Stimulated activated CD4-positive, alpha-beta T cell treated with anti-CD3 and anti-CD28 coated beads, Interleukin-2, amount 100 ng/mL, for 24 hours (primary cell): ENCODE results near the gene GALNT14.

Experiments used
- DNase-seq, 2 donors: peaks; one replicate each; pipeline ENCODE4 v3.0.0-alpha.2; 2020

The GALNT14 gene

GRCh38 chr2:31003749-31004148 lies 134.5 kb downstream of the GALNT14 start:
- DNase-seq: no peak

- DNase-seq: no peak
These were observed 135.6 kb downstream of the GALNT14 start for GRCh38 chr2:31002537-31003150.

GRCh38 chr2:31000970-31001369 lies 137.3 kb downstream of the GALNT14 start:
- DNase-seq: no peak

GRCh38 chr2:30998672-30999071 lies 139.6 kb downstream of the GALNT14 start:
- no peak for DNase-seq

- no peak for DNase-seq
These were observed 140.3 kb downstream of the GALNT14 start for GRCh38 chr2:30997979-30998378.

- no peak for DNase-seq
These were observed 143.8 kb downstream of the GALNT14 start for GRCh38 chr2:30994227-30995056.

- DNase-seq: no peak
These were observed 145.5 kb downstream of the GALNT14 start for GRCh38 chr2:30992781-30993180.

- no peak for DNase-seq
These were observed 147.6 kb downstream of the GALNT14 start for GRCh38 chr2:30990671-30991070.

GRCh38 chr2:30990176-30990575 lies 148.1 kb downstream of the GALNT14 start:
- DNase-seq: no peak

GRCh38 chr2:30989746-30990145 lies 148.5 kb downstream of the GALNT14 start:
- DNase-seq: no peak

- no peak for DNase-seq
These were observed 150.7 kb downstream of the GALNT14 start for GRCh38 chr2:30987566-30987965.

GRCh38 chr2:30986231-30986580 lies 152.0 kb downstream of the GALNT14 start:
- DNase-seq: no peak

GRCh38 chr2:30985493-30986230 lies 152.6 kb downstream of the GALNT14 start:
- DNase-seq: no peak

- DNase-seq: no peak
These were observed 154.1 kb downstream of the GALNT14 start for GRCh38 chr2:30984148-30984547.

- no peak for DNase-seq
These were observed 156.7 kb downstream of the GALNT14 start for GRCh38 chr2:30981510-30981909.

- no peak for DNase-seq
These were observed 157.1 kb downstream of the GALNT14 start for GRCh38 chr2:30981096-30981495.

GRCh38 chr2:30979822-30980245 lies 158.4 kb downstream of the GALNT14 start:
- DNase-seq: no peak

GRCh38 chr2:30978854-30979253 lies 159.4 kb downstream of the GALNT14 start:
- no peak for DNase-seq

GRCh38 chr2:30978044-30978443 lies 160.2 kb downstream of the GALNT14 start:
- no peak for DNase-seq

GRCh38 chr2:30975156-30975555 lies 163.1 kb downstream of the GALNT14 start:
- no peak for DNase-seq

GRCh38 chr2:30974554-30974953 lies 163.7 kb downstream of the GALNT14 start:
- DNase-seq: no peak

- no peak for DNase-seq
These were observed 164.1 kb downstream of the GALNT14 start for GRCh38 chr2:30974092-30974491.

- no peak for DNase-seq
These were observed 166.8 kb downstream of the GALNT14 start for GRCh38 chr2:30971231-30972025.
